ENCODE results near the gene TTLL12.

DNA sequence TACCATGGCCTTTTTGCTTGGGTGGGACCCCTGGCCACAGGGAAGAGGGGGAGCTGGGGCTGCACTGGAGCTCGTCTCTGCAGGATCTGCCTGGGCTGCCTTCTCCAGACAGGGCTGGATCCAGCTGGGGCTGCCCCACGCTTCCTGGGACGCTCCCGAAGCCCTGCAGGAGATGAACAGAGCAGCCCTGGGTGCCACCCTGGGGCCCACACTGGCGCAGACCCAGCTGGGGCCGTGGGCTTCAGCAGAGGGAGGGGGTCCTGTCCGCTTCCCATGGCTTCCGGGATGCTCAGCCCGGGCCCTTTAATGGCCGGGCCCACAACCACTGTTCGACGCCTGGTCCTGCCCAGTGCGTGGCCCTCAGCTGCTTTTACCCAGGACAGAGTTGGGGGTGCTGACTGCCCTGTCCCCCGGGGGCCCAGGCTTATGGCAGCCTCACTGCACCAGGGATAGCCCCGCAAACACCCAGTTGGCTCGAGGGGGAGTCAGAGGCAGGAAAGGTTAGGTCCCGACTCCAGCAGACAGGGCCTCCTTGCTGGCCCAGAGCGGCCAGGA is 23.6 kb downstream of the TTLL12 start:
- no peak for TF ChIP-seq CTCF (IDR thresholded peaks at IDR 0.05; ENCODE audit: low read depth, low read length)
- TF ChIP-seq EZH2phosphoT487 (IDR thresholded peaks at IDR 0.05; ENCODE audit: low read depth) = no peak
